ENCODE data around the gene POLR1A. TPM values are rescaled to one million over a fixed set of nuclear protein-coding genes. Genes with fewer than 3 reads are reported as not detected.

Gene POLR1A
- total RNA-seq, 1 donor from 2014 or later: 45.2 TPM

- TF ChIP-seq, protein P1, sequence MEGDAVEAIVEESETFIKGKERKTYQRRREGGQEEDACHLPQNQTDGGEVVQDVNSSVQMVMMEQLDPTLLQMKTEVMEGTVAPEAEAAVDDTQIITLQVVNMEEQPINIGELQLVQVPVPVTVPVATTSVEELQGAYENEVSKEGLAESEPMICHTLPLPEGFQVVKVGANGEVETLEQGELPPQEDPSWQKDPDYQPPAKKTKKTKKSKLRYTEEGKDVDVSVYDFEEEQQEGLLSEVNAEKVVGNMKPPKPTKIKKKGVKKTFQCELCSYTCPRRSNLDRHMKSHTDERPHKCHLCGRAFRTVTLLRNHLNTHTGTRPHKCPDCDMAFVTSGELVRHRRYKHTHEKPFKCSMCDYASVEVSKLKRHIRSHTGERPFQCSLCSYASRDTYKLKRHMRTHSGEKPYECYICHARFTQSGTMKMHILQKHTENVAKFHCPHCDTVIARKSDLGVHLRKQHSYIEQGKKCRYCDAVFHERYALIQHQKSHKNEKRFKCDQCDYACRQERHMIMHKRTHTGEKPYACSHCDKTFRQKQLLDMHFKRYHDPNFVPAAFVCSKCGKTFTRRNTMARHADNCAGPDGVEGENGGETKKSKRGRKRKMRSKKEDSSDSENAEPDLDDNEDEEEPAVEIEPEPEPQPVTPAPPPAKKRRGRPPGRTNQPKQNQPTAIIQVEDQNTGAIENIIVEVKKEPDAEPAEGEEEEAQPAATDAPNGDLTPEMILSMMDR (IDR thresholded peaks at IDR 0.05; ENCODE audit: insufficient read depth, low read depth, low read length): no peak
- TF ChIP-seq EZH2 (IDR thresholded peaks at IDR 0.05; ENCODE audit: insufficient read depth, low read length): no peak
- Histone ChIP-seq H3K27ac (ENCODE audit: low read depth, low read length) (no peak overlapping the region), H4K20me1 (ENCODE audit: insufficient read depth, low read length) (no peaks in the 10 kb centered on the region), H3K9me3 (ENCODE audit: insufficient read depth, low read depth, low read length) (no peaks in the 10 kb centered on the region), H3K36me3 (ENCODE audit: insufficient read depth, low read length) (peaks cover 66% of the 10 kb centered on the region), H3K4me3 (ENCODE audit: insufficient read depth, low read depth, low read length) (no peak overlapping the region), H3K9ac (ENCODE audit: low read length) (no peak overlapping the region), H2AFZ (ENCODE audit: low read depth, low read length) (no peak overlapping the region), H3K4me2 (ENCODE audit: low read length) (no peak overlapping the region), H3K79me2 (ENCODE audit: insufficient read depth, low read length) (no peaks in the 10 kb centered on the region), H3K4me1 (ENCODE audit: insufficient read depth, low read length) (no peaks in the 10 kb centered on the region), H3K27me3 (ENCODE audit: insufficient read depth, low read length) (no peaks in the 10 kb centered on the region)
- Mint-ChIP-seq H3K9me3 (ENCODE audit: unreplicated experiment) (no peaks in the 10 kb centered on the region), H3K4me1 (ENCODE audit: low read depth, unreplicated experiment) (no peaks in the 10 kb centered on the region), H3K27me3 (ENCODE audit: low read depth, unreplicated experiment) (no peaks in the 10 kb centered on the region), H3K36me3 (ENCODE audit: low read depth, unreplicated experiment) (peaks cover 41% of the 10 kb centered on the region), H3K27ac (ENCODE audit: unreplicated experiment) (no peak overlapping the region), H3K4me3 (ENCODE audit: unreplicated experiment) (no peak overlapping the region)
- FAIRE-seq: no peak
- DNase-seq (ENCODE audit: low read depth): no peak
Observed at GRCh38 chr2:86138736-86139625, 33.3 kb upstream of the POLR1A start.

DNA sequence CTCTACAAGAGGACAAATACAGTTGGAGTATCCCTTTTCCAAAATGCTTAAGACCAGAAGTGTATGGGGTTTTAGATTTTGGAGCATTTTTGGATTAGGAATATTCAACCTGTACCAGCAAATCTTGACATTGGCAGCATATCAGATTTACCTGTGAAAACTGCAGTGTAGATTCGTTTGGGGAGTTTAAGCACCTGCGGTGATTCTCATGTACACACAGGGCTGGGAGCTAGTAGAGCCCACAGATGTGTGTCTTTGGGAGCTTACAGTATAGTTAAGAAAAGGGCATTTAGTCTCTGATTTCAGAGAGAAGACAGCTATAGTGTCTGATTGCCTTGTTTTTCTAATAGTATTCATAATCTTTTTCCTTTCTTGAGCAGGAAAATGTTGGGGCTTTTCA is 30.5 kb upstream of the POLR1A start:
- no peaks in the 10 kb centered on the region for H3K27me3 Mint-ChIP-seq (ENCODE audit: low read depth, unreplicated experiment)
- H3K27me3 ChIP-seq (ENCODE audit: insufficient read depth, low read length): no peaks in the 10 kb centered on the region
- H3K27ac ChIP-seq (ENCODE audit: low read depth, low read length): no peak overlapping the region
- H3K36me3 Mint-ChIP-seq (ENCODE audit: low read depth, unreplicated experiment): peaks cover 31% of the 10 kb centered on the region
- no peaks in the 10 kb centered on the region for H3K4me1 ChIP-seq (ENCODE audit: insufficient read depth, low read length)
- no peak overlapping the region for H3K27ac Mint-ChIP-seq (ENCODE audit: unreplicated experiment)
- H3K9me3 ChIP-seq (ENCODE audit: insufficient read depth, low read depth, low read length): no peaks in the 10 kb centered on the region
- no peaks in the 10 kb centered on the region for H4K20me1 ChIP-seq (ENCODE audit: insufficient read depth, low read length)
- peaks cover 78% of the 10 kb centered on the region for H3K36me3 ChIP-seq (ENCODE audit: insufficient read depth, low read length)
- no peak overlapping the region for H3K4me3 Mint-ChIP-seq (ENCODE audit: unreplicated experiment)
- no peak overlapping the region for H3K9ac ChIP-seq (ENCODE audit: low read length)
- H3K4me3 ChIP-seq (ENCODE audit: insufficient read depth, low read depth, low read length): no peak overlapping the region
- FAIRE-seq: no peak
- no peaks in the 10 kb centered on the region for H3K79me2 ChIP-seq (ENCODE audit: insufficient read depth, low read length)
- H3K9me3 Mint-ChIP-seq (ENCODE audit: unreplicated experiment): no peaks in the 10 kb centered on the region
- TF ChIP-seq, protein P1 (IDR thresholded peaks at IDR 0.05; ENCODE audit: insufficient read depth, low read depth, low read length): no peak
- TF ChIP-seq EZH2 (IDR thresholded peaks at IDR 0.05; ENCODE audit: insufficient read depth, low read length): no peak
- no peak for DNase-seq (ENCODE audit: low read depth)
- no peak overlapping the region for H2AFZ ChIP-seq (ENCODE audit: low read depth, low read length)
- H3K4me2 ChIP-seq (ENCODE audit: low read length): no peak overlapping the region
- H3K4me1 Mint-ChIP-seq (ENCODE audit: low read depth, unreplicated experiment): no peaks in the 10 kb centered on the region

DNA sequence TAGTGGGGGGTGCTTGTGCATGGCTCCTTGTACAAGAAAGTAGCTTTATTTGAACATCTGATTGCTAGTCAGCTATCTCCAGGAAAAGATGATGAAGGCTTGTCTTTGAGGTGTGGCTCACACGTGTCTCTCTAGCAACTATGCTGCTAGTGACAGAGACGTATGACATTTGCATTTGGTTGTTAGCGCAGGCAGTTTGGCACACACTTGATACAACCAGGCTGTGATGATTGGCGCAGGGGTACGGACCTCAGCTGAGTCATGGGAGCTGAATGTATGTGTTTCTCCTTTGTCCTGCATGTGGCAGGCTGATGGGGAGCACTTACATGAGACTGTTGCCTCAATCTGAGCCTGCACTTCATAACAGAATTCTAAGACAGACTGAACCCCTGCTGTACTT is 30.0 kb upstream of the POLR1A start:
- Histone ChIP-seq H3K79me2 (ENCODE audit: insufficient read depth, low read length) (no peaks in the 10 kb centered on the region), H3K4me1 (ENCODE audit: insufficient read depth, low read length) (no peaks in the 10 kb centered on the region), H3K4me2 (ENCODE audit: low read length) (no peak overlapping the region), H2AFZ (ENCODE audit: low read depth, low read length) (no peak overlapping the region), H4K20me1 (ENCODE audit: insufficient read depth, low read length) (no peaks in the 10 kb centered on the region), H3K27me3 (ENCODE audit: insufficient read depth, low read length) (no peaks in the 10 kb centered on the region), H3K27ac (ENCODE audit: low read depth, low read length) (no peak overlapping the region), H3K4me3 (ENCODE audit: insufficient read depth, low read depth, low read length) (no peak overlapping the region), H3K9ac (ENCODE audit: low read length) (no peak overlapping the region), H3K36me3 (ENCODE audit: insufficient read depth, low read length) (peaks cover 75% of the 10 kb centered on the region), H3K9me3 (ENCODE audit: insufficient read depth, low read depth, low read length) (no peaks in the 10 kb centered on the region)
- Mint-ChIP-seq H3K27me3 (ENCODE audit: low read depth, unreplicated experiment) (no peaks in the 10 kb centered on the region), H3K27ac (ENCODE audit: unreplicated experiment) (no peak overlapping the region), H3K36me3 (ENCODE audit: low read depth, unreplicated experiment) (peaks cover 31% of the 10 kb centered on the region), H3K9me3 (ENCODE audit: unreplicated experiment) (no peaks in the 10 kb centered on the region), H3K4me3 (ENCODE audit: unreplicated experiment) (no peak overlapping the region), H3K4me1 (ENCODE audit: low read depth, unreplicated experiment) (no peaks in the 10 kb centered on the region)
- FAIRE-seq (no peak), DNase-seq (ENCODE audit: low read depth) (no peak)
- no peak for TF ChIP-seq EZH2 (IDR thresholded peaks at IDR 0.05; ENCODE audit: insufficient read depth, low read length)
- TF ChIP-seq, protein P1 (IDR thresholded peaks at IDR 0.05; ENCODE audit: insufficient read depth, low read depth, low read length): no peak
